ENCODE measurements around the gene HCRT.

HCRT gene

GRCh38 chr17:42136654-42137051, 48.6 kb downstream of the HCRT start:
- no peak overlapping the region for H3K27ac ChIP-seq (ENCODE audit: extremely low read depth, low read depth, low read length)

DNA sequence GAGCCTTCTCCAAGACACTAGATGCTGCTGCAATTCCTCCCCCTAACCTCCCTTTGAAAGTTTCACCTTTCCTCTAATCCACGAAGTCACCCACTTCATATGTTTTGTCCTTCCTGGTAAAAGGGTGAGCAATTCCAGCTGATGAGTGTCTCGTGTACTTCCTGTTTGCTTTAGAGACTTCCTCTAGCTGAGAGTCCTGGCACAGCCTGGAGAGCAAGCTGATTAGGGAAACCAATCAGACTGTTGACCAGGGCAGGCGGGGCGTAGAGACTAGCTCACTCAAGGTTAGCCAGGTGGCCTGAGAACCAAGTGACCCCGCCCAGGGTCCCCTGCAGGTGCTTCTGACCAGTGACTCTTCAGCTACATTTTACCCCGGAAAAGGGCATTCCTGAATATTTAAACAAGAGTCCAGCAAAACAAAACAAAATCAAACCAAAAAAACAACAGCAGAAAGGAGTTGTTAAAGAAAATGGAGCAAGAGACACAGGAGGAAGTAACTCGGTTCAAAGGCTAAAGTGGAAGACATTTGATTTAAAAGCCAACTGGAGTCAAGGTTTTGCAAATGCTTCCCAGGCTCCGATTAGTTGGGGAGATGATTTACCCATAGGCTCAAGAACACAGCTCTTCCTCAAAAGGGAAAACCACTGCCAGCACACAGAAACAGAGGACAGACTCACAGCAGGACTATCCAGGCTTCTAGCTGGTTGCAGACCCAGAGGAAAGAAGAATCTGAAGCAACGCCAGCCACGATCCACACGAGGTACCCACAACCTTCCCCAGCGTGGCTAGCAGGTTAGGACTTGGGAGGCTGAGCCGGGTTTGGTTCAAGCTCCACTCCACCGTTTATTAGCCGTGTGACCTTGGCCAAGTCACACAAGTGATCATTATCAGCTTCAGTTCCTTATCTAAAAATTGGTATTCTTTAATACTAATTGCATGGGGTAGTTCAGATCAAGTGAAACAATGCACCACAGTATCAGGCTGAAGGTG, 49.3 kb downstream of the HCRT start:
- Histone ChIP-seq H3K27ac (ENCODE audit: extremely low read depth, low read depth, low read length) (no peak overlapping the region), H3K36me3 (ENCODE audit: control insufficient read depth in 2 of 2, insufficient read depth in 1 of 2, low read length in 2 of 2) (peaks cover 13 to 52% of the 10 kb centered on the region in 2 experiments), H3K4me1 (ENCODE audit: control insufficient read depth, insufficient read depth, low read length) (peaks cover 28% of the 10 kb centered on the region), H3K9me3 (ENCODE audit: control insufficient read depth, insufficient read depth, low read depth, low read length) (no peaks in the 10 kb centered on the region), H3K4me3 (ENCODE audit: low read depth, low read length) (no peak overlapping the region)
- TF ChIP-seq HOXA7 (CRISPR knock-in tag; IDR thresholded peaks at IDR 0.05; ENCODE audit: borderline replicate concordance) (no peak), ZNF366 (tag by site-specific recombination; conservative IDR thresholded peaks at IDR 0.05) (0 out of 2 replicates have a peak, but pooled peaks have one; percentile 8), ZNF555 (tag by site-specific recombination; conservative IDR thresholded peaks at IDR 0.05) (no peak), ZNF341 (tag by site-specific recombination; IDR thresholded peaks at IDR 0.05; ENCODE audit: low read depth) (no peak), ZNF302 (tag by site-specific recombination; IDR thresholded peaks at IDR 0.05; ENCODE audit: low read depth) (no peak), ZNF184 (tag by site-specific recombination; IDR thresholded peaks at IDR 0.05) (no peak), ZFP3 (tag by site-specific recombination; IDR thresholded peaks at IDR 0.05; ENCODE audit: low read depth) (no peak), SETDB1 (IDR thresholded peaks at IDR 0.05; ENCODE audit: insufficient read length, low read length) (no peak), INSM2 (tag by site-specific recombination; IDR thresholded peaks at IDR 0.05) (no peak)
- TF ChIP-seq, protein P1, sequence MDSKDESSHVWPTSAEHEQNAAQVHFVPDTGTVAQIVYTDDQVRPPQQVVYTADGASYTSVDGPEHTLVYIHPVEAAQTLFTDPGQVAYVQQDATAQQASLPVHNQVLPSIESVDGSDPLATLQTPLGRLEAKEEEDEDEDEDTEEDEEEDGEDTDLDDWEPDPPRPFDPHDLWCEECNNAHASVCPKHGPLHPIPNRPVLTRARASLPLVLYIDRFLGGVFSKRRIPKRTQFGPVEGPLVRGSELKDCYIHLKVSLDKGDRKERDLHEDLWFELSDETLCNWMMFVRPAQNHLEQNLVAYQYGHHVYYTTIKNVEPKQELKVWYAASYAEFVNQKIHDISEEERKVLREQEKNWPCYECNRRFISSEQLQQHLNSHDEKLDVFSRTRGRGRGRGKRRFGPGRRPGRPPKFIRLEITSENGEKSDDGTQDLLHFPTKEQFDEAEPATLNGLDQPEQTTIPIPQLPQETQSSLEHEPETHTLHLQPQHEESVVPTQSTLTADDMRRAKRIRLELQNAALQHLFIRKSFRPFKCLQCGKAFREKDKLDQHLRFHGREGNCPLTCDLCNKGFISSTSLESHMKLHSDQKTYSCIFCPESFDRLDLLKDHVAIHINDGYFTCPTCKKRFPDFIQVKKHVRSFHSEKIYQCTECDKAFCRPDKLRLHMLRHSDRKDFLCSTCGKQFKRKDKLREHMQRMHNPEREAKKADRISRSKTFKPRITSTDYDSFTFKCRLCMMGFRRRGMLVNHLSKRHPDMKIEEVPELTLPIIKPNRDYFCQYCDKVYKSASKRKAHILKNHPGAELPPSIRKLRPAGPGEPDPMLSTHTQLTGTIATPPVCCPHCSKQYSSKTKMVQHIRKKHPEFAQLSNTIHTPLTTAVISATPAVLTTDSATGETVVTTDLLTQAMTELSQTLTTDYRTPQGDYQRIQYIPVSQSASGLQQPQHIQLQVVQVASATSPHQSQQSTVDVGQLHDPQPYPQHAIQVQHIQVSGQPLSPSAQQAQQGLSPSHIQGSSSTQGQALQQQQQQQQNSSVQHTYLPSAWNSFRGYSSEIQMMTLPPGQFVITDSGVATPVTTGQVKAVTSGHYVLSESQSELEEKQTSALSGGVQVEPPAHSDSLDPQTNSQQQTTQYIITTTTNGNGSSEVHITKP (tag by site-specific recombination; IDR thresholded peaks at IDR 0.05): peak; percentile 26; the same call in 1 of the 2 replicates
- TF ChIP-seq, protein P2, sequence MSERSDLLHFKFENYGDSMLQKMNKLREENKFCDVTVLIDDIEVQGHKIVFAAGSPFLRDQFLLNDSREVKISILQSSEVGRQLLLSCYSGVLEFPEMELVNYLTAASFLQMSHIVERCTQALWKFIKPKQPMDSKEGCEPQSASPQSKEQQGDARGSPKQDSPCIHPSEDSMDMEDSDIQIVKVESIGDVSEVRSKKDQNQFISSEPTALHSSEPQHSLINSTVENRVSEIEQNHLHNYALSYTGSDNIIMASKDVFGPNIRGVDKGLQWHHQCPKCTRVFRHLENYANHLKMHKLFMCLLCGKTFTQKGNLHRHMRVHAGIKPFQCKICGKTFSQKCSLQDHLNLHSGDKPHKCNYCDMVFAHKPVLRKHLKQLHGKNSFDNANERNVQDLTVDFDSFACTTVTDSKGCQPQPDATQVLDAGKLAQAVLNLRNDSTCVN (tag by site-specific recombination; optimal IDR thresholded peaks at IDR 0.05): no peak
- TF ChIP-seq, protein P3, sequence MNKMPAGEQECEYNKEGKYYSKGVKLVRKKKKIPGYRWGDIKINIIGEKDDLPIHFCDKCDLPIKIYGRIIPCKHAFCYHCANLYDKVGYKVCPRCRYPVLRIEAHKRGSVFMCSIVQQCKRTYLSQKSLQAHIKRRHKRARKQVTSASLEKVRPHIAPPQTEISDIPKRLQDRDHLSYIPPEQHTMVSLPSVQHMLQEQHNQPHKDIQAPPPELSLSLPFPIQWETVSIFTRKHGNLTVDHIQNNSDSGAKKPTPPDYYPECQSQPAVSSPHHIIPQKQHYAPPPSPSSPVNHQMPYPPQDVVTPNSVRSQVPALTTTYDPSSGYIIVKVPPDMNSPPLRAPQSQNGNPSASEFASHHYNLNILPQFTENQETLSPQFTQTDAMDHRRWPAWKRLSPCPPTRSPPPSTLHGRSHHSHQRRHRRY (tag by site-specific recombination; IDR thresholded peaks at IDR 0.05): no peak
- ChIA-PET POLR2A (interaction anchor here (0.7 to 2.0 kb wide), 5 partner anchors 15 to 170 kb away, joined by 3 to 8 read pairs (median 3); partner anchors contain the start of genes GHDC, KAT2A and KCNH4), CTCF (interaction anchor here (0.7 to 2.5 kb wide), 7 partner anchors 14 to 111 kb away, joined by 3 to 11 read pairs (median 3); no protein-coding TSS in a partner anchor)

More at GRCh38 chr17:42136654-42137051, 48.6 kb downstream of the HCRT start:
- Histone ChIP-seq H3K36me3 (ENCODE audit: control insufficient read depth in 2 of 2, insufficient read depth in 1 of 2, low read length in 2 of 2) (peaks cover 14 to 52% of the 10 kb centered on the region in 2 experiments), H3K9me3 (ENCODE audit: control insufficient read depth, insufficient read depth, low read depth, low read length) (no peaks in the 10 kb centered on the region), H3K4me3 (ENCODE audit: low read depth, low read length) (no peak overlapping the region), H3K4me1 (ENCODE audit: control insufficient read depth, insufficient read depth, low read length) (peaks cover 28% of the 10 kb centered on the region)
- ChIA-PET CTCF (interaction anchor here (0.6 to 2.5 kb wide), 6 partner anchors 18 to 111 kb away, joined by 3 to 11 read pairs (median 4); no protein-coding TSS in a partner anchor), POLR2A (interaction anchor here (0.7 to 2.0 kb wide), 4 partner anchors 16 to 1929 kb away, joined by 3 to 8 read pairs (median 4); partner anchors contain the start of genes KAT2A and KCNH4)
- TF ChIP-seq SCRT2 (tag by site-specific recombination; IDR thresholded peaks at IDR 0.05) (peak; percentile 69), ZNF266 (tag by site-specific recombination; IDR thresholded peaks at IDR 0.05; ENCODE audit: low read depth) (no peak)

Data from HEK293 (cell line).